IPS-18c (cell line): ENCODE data around the gene S100P.
A peak's percentile ranks its signal among the peaks of the same experiment; 100 is the strongest.
"Not testable (repeated sequence)": the region's sequence is repeated elsewhere in the genome, so short reads cannot be mapped to it uniquely, and the experiment has no call there.

Experiments
- H3K4me3 ChIP-seq: 2 replicates; pipeline ENCODE4 v1.7.0; 2013; ENCODE audit warnings: low read depth, mild to moderate bottlenecking, low read length, moderate library complexity; ENCODE audit not compliant: insufficient read depth
- H3K9me3 ChIP-seq: one replicate; pipeline ENCODE4 v1.6.1; 2013; ENCODE audit warnings: mild to moderate bottlenecking, low read length, moderate library complexity; ENCODE audit not compliant: control insufficient read depth, insufficient read depth

Gene S100P

GRCh38 chr4:6693231-6694176 lies at the start of gene S100P:
S100P (plus strand) TSS chr4:6693878; CDS start chr4:6693933, 55 bp downstream.
- Histone ChIP-seq H3K4me3 (no peak within 1 kb of the TSS), H3K9me3 (no peaks in the 10 kb centered on the region)

DNA sequence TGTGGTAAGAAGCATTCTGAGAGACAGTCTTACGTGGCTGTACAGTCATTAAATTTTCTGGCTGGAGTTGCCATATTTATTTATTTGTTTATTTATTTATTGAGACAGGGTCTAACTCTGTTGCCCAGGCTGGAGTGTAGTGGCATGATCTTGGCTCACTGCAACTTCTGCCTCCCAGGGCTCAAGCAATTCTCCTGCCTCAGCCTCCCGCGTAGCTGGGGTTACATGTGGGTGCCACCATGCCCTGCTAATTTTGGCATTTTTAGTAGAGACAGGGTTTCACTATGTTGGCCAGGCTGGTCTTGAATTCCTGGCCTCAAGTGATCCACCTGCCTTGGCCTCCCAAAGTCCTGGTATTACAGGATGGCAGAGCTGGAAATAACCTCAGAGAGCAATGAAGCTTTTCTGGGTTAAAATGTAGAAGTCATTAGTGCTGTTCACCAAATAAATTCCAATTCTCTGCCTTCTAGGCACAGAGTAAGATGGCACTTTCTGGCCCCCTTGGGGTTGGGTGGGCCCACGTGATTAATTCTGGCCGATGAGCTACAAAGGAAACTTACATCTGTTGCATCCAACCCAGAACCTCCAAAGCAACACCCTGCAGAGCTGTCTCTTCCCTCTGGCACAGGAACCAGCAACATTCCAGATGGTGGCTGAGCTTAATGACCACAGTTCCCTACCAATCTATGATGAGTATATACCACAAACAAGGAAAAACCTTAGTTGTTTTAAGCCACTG lies 48.7 kb upstream of the S100P start:
- Histone ChIP-seq H3K9me3 (no peaks in the 10 kb centered on the region), H3K4me3 (no peak overlapping the region)

GRCh38 chr4:6647169-6647568 lies 46.5 kb upstream of the S100P start:
- no peak overlapping the region for H3K4me3 ChIP-seq
- no peaks in the 10 kb centered on the region for H3K9me3 ChIP-seq

- H3K4me3 ChIP-seq = no peak overlapping the region
- H3K9me3 ChIP-seq = no peaks in the 10 kb centered on the region
Observed at GRCh38 chr4:6647582-6648230, 46.0 kb upstream of the S100P start.

DNA sequence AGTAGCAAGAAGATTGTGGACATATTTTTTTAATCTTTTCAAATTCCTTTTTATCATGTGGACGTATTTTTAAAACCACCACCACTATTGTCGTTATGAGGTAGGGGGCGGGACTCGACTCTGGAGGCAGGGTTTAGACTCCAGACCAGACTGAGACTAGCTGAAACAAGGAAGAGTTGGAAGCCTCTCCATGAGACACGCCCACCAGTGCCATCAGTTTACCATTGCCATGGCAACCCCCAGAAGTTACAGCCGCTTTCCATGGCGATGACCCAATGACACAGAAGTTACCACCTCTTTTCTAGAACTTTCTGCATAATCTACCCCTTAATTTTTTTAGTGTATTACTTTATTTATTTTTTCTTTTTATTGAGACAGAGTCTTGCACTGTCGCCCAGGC lies 44.5 kb upstream of the S100P start:
- Histone ChIP-seq H3K4me3 (no peak overlapping the region), H3K9me3 (no peaks in the 10 kb centered on the region)

- H3K9me3 ChIP-seq, H3K4me3 ChIP-seq: not testable (repeated sequence)
Observed at GRCh38 chr4:6654211-6654610, 39.5 kb upstream of the S100P start.

DNA sequence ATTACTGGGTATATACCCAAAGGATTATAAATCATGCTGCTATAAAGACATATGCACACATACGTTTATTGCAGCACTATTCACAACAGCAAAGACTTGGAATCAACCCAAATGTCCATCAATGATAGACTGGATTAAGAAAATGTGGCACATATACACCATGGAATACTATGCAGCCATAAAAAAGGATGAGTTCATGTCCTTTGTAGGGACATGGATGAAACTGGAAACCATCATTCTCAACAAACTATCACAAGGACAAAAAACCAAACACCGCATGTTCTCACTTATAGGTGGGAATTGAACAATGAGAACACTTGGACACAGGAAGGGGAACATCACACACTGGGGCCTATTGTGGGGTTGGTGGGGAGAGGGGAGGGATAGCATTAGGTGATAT lies 38.4 kb upstream of the S100P start:
- not testable (repeated sequence) for H3K9me3 ChIP-seq, H3K4me3 ChIP-seq

DNA sequence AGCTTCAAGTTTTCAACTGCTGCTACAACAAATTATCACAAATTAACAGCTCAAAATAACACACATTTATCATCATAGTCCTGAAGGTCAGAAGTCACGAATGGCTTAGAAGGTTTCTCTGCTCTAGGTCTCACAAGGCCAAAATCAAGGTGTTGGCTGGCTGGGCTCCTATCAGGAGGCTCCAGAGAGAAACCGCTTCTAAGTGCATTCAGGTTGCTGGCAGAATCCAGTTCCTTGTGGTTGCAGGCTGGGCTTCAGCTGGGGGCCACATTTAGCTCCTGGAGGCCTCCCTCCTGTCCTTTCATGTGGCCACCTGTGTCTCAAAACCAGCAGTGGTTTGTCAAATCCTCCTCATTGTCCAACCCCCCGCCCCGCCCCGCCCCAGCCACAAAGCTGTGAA lies 37.8 kb upstream of the S100P start:
- H3K4me3 ChIP-seq = no peak overlapping the region
- H3K9me3 ChIP-seq = no peaks in the 10 kb centered on the region

- Histone ChIP-seq H3K9me3 (no peaks in the 10 kb centered on the region), H3K4me3 (no peak overlapping the region)
Observed at GRCh38 chr4:6657242-6658208, 36.2 kb upstream of the S100P start.

DNA sequence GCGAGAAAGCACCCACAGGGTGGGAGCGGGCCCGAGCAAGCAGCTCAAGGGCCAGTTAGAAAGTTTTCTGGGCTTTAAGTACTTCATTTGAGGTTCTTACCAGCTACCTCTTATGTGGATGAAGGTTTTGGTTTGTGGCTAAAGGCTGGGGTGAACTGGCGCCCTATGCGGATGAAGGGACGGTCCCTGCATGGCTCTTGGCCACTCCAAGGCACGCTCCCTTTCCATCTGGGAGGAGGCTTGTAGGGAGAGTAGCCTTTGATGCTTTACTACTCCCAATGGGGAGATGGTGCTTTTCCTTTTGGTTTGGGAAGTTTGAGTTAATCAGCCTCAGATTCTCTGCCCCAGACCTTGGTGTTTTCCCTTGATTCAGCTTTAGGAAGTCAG lies 35.5 kb upstream of the S100P start:
- Histone ChIP-seq H3K9me3 (no peaks in the 10 kb centered on the region), H3K4me3 (0 out of 2 replicates have a peak overlapping the region, but pooled peaks have one; percentile 1)

DNA sequence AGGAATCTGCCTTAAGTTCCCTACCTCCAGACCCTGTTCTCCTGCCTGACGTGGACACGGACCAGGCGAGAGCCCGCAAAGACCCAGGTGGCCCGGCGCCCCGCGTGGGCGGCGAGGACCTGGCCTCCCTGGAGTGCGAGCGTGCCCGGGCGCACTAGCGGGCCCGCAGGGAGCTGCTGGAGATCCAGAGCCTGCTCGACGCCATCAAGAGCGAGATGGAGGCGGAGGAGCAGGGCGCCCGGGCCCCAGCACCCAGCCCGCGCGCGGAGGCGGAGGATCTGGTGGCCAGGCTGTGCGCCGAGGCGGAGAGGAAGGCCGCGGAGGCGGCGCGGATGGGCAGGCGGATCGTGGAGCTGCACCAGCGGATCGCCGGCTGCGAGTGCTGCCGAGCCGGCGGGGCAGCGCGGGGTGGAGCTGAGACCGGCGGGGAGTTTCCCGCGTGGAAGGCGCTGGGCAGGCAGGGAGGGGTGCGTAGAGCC lies 35.0 kb upstream of the S100P start:
- Histone ChIP-seq H3K4me3 (0 out of 2 replicates have a peak overlapping the region, but pooled peaks have one; percentile 1), H3K9me3 (no peaks in the 10 kb centered on the region)

DNA sequence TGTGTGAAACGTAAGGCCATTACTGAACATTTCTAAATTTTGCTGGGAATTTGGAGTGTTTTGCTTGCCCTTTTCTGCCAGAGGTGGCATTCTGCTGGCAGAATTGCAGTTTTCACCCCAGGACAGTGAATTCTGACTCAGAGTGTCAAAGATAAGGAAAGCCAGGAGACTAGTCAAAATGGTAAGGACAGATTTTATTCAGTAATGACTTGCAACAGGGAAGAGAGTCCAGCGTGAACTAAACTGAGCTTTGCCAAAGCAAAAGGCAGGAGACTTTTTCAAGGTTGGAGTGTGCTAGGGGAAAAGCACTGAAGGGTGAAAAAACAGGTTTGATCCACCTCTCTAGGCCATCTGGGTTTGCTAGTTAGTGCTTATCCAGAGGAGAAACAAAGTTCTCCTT lies 33.8 kb upstream of the S100P start:
- H3K9me3 ChIP-seq = no peaks in the 10 kb centered on the region
- no peak overlapping the region for H3K4me3 ChIP-seq

GRCh38 chr4:6660430-6660829 lies 33.2 kb upstream of the S100P start:
- no peak overlapping the region for H3K4me3 ChIP-seq
- H3K9me3 ChIP-seq = no peaks in the 10 kb centered on the region

DNA sequence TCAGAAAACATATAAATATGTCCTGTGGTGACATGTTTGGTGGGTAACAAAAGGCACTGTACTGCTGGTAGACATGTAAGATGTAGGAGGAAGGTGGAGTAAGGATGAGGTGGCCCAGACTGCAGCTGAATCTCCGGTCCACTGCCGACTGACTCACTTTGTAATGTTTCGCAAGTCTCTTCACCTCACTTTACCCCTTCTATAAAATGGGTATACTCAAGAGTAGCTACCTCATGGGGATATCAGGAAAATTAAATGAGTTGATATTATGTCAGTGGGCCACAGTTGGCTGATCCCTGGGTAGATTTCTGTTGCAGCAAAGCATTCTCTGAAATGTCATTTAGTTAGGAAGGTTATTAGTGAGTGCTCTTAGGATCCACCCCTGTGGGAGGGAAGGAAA lies 31.1 kb upstream of the S100P start:
- no peaks in the 10 kb centered on the region for H3K9me3 ChIP-seq
- H3K4me3 ChIP-seq = no peak overlapping the region

- Histone ChIP-seq H3K9me3 (no peaks in the 10 kb centered on the region), H3K4me3 (no peak overlapping the region)
Observed at GRCh38 chr4:6663596-6664393, 29.9 kb upstream of the S100P start.

DNA sequence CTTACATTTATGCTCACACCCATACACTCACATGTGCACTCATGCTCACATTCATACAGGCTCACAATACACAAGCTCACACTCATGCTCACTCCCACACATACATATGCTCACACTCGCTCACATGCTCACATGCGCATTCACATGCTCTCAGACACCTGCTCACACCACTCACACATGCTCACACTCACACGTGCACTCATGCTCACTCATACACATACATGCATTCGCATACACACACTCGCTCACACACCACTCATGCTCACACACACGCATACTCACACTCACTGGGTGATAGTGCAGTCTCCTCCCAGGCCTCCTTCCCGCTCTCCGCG lies 28.4 kb upstream of the S100P start:
- no peak overlapping the region for H3K4me3 ChIP-seq
- no peaks in the 10 kb centered on the region for H3K9me3 ChIP-seq
